ENCODE measurements around the gene CDK14.

GRCh38 chr7:90836937-90837336 lies 240.8 kb downstream of the CDK14 start:
- TF ChIP-seq, protein P1, sequence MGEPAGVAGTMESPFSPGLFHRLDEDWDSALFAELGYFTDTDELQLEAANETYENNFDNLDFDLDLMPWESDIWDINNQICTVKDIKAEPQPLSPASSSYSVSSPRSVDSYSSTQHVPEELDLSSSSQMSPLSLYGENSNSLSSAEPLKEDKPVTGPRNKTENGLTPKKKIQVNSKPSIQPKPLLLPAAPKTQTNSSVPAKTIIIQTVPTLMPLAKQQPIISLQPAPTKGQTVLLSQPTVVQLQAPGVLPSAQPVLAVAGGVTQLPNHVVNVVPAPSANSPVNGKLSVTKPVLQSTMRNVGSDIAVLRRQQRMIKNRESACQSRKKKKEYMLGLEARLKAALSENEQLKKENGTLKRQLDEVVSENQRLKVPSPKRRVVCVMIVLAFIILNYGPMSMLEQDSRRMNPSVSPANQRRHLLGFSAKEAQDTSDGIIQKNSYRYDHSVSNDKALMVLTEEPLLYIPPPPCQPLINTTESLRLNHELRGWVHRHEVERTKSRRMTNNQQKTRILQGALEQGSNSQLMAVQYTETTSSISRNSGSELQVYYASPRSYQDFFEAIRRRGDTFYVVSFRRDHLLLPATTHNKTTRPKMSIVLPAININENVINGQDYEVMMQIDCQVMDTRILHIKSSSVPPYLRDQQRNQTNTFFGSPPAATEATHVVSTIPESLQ (CRISPR knock-in tag; IDR thresholded peaks at IDR 0.05), result no peak
- TF ChIP-seq E2F1 (CRISPR knock-in tag; IDR thresholded peaks at IDR 0.05), result no peak
- TF ChIP-seq, protein P2, sequence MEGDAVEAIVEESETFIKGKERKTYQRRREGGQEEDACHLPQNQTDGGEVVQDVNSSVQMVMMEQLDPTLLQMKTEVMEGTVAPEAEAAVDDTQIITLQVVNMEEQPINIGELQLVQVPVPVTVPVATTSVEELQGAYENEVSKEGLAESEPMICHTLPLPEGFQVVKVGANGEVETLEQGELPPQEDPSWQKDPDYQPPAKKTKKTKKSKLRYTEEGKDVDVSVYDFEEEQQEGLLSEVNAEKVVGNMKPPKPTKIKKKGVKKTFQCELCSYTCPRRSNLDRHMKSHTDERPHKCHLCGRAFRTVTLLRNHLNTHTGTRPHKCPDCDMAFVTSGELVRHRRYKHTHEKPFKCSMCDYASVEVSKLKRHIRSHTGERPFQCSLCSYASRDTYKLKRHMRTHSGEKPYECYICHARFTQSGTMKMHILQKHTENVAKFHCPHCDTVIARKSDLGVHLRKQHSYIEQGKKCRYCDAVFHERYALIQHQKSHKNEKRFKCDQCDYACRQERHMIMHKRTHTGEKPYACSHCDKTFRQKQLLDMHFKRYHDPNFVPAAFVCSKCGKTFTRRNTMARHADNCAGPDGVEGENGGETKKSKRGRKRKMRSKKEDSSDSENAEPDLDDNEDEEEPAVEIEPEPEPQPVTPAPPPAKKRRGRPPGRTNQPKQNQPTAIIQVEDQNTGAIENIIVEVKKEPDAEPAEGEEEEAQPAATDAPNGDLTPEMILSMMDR (IDR thresholded peaks at IDR 0.05), result no peak
- no peak for TF ChIP-seq SMAD4 (CRISPR knock-in tag; IDR thresholded peaks at IDR 0.05)
- no peak for TF ChIP-seq ATF1 (CRISPR knock-in tag; IDR thresholded peaks at IDR 0.05)
- TF ChIP-seq ZNF423 (CRISPR knock-in tag; IDR thresholded peaks at IDR 0.05), result no peak
- no peak for TF ChIP-seq PREB (CRISPR knock-in tag; IDR thresholded peaks at IDR 0.05; ENCODE audit: borderline replicate concordance)
- TF ChIP-seq E2F5 (CRISPR knock-in tag; IDR thresholded peaks at IDR 0.05), result no peak
- TF ChIP-seq, protein P3, sequence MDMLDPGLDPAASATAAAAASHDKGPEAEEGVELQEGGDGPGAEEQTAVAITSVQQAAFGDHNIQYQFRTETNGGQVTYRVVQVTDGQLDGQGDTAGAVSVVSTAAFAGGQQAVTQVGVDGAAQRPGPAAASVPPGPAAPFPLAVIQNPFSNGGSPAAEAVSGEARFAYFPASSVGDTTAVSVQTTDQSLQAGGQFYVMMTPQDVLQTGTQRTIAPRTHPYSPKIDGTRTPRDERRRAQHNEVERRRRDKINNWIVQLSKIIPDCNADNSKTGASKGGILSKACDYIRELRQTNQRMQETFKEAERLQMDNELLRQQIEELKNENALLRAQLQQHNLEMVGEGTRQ (CRISPR knock-in tag; IDR thresholded peaks at IDR 0.05), result no peak
